HEK293T (cell line): ENCODE results near the gene TNFSF9.

ENCODE experiments used
- CTCF ChIA-PET: fragments of 350-600 bp; formaldehyde crosslinking; extraction: SDS; loops from one replicate; lab custom pipeline; 2021; ENCODE audit warnings: antibody characterized with exemption, inconsistent platforms; lab: Yijun Ruan, JAX
- POLR2A ChIA-PET: fragments of 350-600 bp; formaldehyde crosslinking; extraction: SDS; loops from one replicate; lab custom pipeline; 2020; ENCODE audit warnings: antibody characterized with exemption, inconsistent platforms; lab: Yijun Ruan, JAX
- DNase-seq: peaks from one replicate; pipeline ENCODE4 v3.0.0; 2012; ENCODE audit warnings: mixed read lengths; ENCODE audit errors: extremely low spot score
- ARNT ChIP-seq: fragments of 450-650 bp; IDR thresholded peaks from 2 replicates; pipeline ENCODE4 v1.6.1; 2017; ENCODE audit warnings: mild to moderate bottlenecking
- BHLHE40 ChIP-seq: fragments of 450-650 bp; IDR thresholded peaks from 2 replicates; pipeline ENCODE4 v1.6.1; 2016; ENCODE audit warnings: mild to moderate bottlenecking, moderate library complexity, borderline replicate concordance
- CTBP1 ChIP-seq: fragments of 450-650 bp; IDR thresholded peaks from 2 replicates; pipeline ENCODE4 v1.6.1; 2016; ENCODE audit warnings: borderline replicate concordance
- ELF4 ChIP-seq: fragments of 450-650 bp; IDR thresholded peaks from 2 replicates; pipeline ENCODE4 v1.6.1; 2017; ENCODE audit warnings: antibody characterized with exemption
- FOXA1 ChIP-seq: fragments of 450-650 bp; IDR thresholded peaks from 2 replicates; pipeline ENCODE4 v1.6.1; 2016; ENCODE audit warnings: mild to moderate bottlenecking
- FOXK2 ChIP-seq: fragments of 450-650 bp; IDR thresholded peaks from 2 replicates; pipeline ENCODE4 v1.6.1; 2016; ENCODE audit warnings: mild to moderate bottlenecking
- FOXM1 ChIP-seq: fragments of 450-650 bp; IDR thresholded peaks from 2 replicates; pipeline ENCODE4 v1.6.1; 2017; ENCODE audit warnings: mild to moderate bottlenecking, borderline replicate concordance
- HDGF ChIP-seq: fragments of 450-650 bp; IDR thresholded peaks from 2 replicates; pipeline ENCODE4 v1.6.1; 2017; ENCODE audit warnings: antibody characterized with exemption, borderline replicate concordance
- L3MBTL2 ChIP-seq: fragments of 450-650 bp; conservative IDR thresholded peaks from 2 replicates; pipeline ENCODE4 v1.6.1; 2016; ENCODE audit warnings: mild to moderate bottlenecking
- LEF1 ChIP-seq: fragments of 450-650 bp; IDR thresholded peaks from 2 replicates; pipeline ENCODE4 v1.6.1; 2017; ENCODE audit warnings: mild to moderate bottlenecking, borderline replicate concordance
- NFRKB ChIP-seq: fragments of 450-650 bp; IDR thresholded peaks from 2 replicates; pipeline ENCODE4 v1.6.1; 2016; ENCODE audit warnings: mild to moderate bottlenecking, moderate library complexity
- PKNOX1 ChIP-seq: fragments of 450-650 bp; IDR thresholded peaks from 2 replicates; pipeline ENCODE4 v1.6.1; 2016
- SP1 ChIP-seq: fragments of 450-650 bp; IDR thresholded peaks from 2 replicates; pipeline ENCODE4 v1.6.1; 2017
- SUZ12 ChIP-seq: fragments of 450-650 bp; IDR thresholded peaks from 2 replicates; pipeline ENCODE4 v1.6.1; 2016; ENCODE audit warnings: mild to moderate bottlenecking
- TARDBP ChIP-seq: fragments of 450-650 bp; IDR thresholded peaks from 2 replicates; pipeline ENCODE4 v1.6.1; 2016
- ZNF384 ChIP-seq: fragments of 450-650 bp; IDR thresholded peaks from 2 replicates; pipeline ENCODE4 v1.6.1; 2016

Gene TNFSF9

GRCh38 chr19:6519289-6519688, 11.5 kb upstream of the TNFSF9 start:
- DNase-seq: no peak
- ChIA-PET POLR2A (interaction anchor here (2.9 kb wide), 1 partner anchor 12 kb away, joined by 14 read pairs; the partner anchor contains the start of gene TNFSF9), CTCF (no interaction called here)
- no peak for TF ChIP-seq SUZ12
- TF ChIP-seq FOXK2: no peak
- TF ChIP-seq LEF1: no peak
- no peak for TF ChIP-seq L3MBTL2
- no peak for TF ChIP-seq SP1
- no peak for TF ChIP-seq ELF4
- TF ChIP-seq FOXA1: no peak
- no peak for TF ChIP-seq ZNF384
- no peak for TF ChIP-seq FOXM1
- no peak for TF ChIP-seq CTBP1
- no peak for TF ChIP-seq ARNT
- no peak for TF ChIP-seq TARDBP
- TF ChIP-seq PKNOX1: no peak
- TF ChIP-seq NFRKB: no peak
- no peak for TF ChIP-seq BHLHE40
- no peak for TF ChIP-seq HDGF

- CTCF ChIA-PET: no interaction called here
Observed at GRCh38 chr19:6521718-6522646, 8.8 kb upstream of the TNFSF9 start.

GRCh38 chr19:6522712-6523111, 8.1 kb upstream of the TNFSF9 start:
- no peak for DNase-seq
- ChIA-PET POLR2A (interaction anchor here (1.0 kb wide), 1 partner anchor 8 kb away, joined by 6 read pairs; the partner anchor contains the start of gene TNFSF9), CTCF (no interaction called here)
- no peak for TF ChIP-seq ELF4
- TF ChIP-seq ARNT: no peak
- TF ChIP-seq CTBP1: no peak
- no peak for TF ChIP-seq LEF1
- no peak for TF ChIP-seq BHLHE40
- TF ChIP-seq L3MBTL2: no peak
- TF ChIP-seq HDGF: no peak
- TF ChIP-seq NFRKB: no peak
- no peak for TF ChIP-seq FOXK2
- no peak for TF ChIP-seq SP1
- TF ChIP-seq PKNOX1: no peak
- no peak for TF ChIP-seq FOXM1
- TF ChIP-seq FOXA1: no peak
- TF ChIP-seq TARDBP: no peak
- no peak for TF ChIP-seq SUZ12
- TF ChIP-seq ZNF384: no peak

More at GRCh38 chr19:6521718-6522646, 8.8 kb upstream of the TNFSF9 start:
- TF ChIP-seq LEF1 (no peak), BHLHE40 (no peak), FOXK2 (no peak), TARDBP (no peak), L3MBTL2 (no peak), ZNF384 (no peak), ELF4 (no peak), HDGF (no peak), ARNT (no peak), SUZ12 (no peak), CTBP1 (no peak)
- POLR2A ChIA-PET: interaction anchor here (1.0 to 2.9 kb wide), 2 partner anchors 9 kb away, joined by 6 to 14 read pairs; partner anchors contain the start of gene TNFSF9
- DNase-seq: no peak

- ChIA-PET CTCF (interaction anchor here (0.5 kb wide), 1 partner anchor 342 kb away, joined by 3 read pairs; no protein-coding TSS in a partner anchor), POLR2A (no interaction called here)
- no peak for DNase-seq
- no peak for TF ChIP-seq ELF4
- TF ChIP-seq SP1: no peak
- no peak for TF ChIP-seq L3MBTL2
- no peak for TF ChIP-seq HDGF
- no peak for TF ChIP-seq CTBP1
- TF ChIP-seq ZNF384: no peak
- TF ChIP-seq LEF1: no peak
- TF ChIP-seq TARDBP: no peak
- TF ChIP-seq FOXM1: no peak
- TF ChIP-seq SUZ12: no peak
- no peak for TF ChIP-seq FOXK2
Observed at GRCh38 chr19:6524311-6524710, 6.5 kb upstream of the TNFSF9 start.

GRCh38 chr19:6527893-6528543, 2.8 kb upstream of the TNFSF9 start:
- TF ChIP-seq L3MBTL2: no peak
- no peak for TF ChIP-seq PKNOX1
- TF ChIP-seq SP1: no peak
- TF ChIP-seq FOXA1: no peak
- no peak for TF ChIP-seq HDGF
- TF ChIP-seq ELF4: no peak
- no peak for TF ChIP-seq ZNF384
- TF ChIP-seq CTBP1: no peak
- no peak for TF ChIP-seq BHLHE40
- TF ChIP-seq TARDBP: no peak
- TF ChIP-seq SUZ12: no peak
- TF ChIP-seq FOXM1: no peak
- no peak for TF ChIP-seq FOXK2
- TF ChIP-seq LEF1: no peak
- TF ChIP-seq ARNT: no peak
- no peak for TF ChIP-seq NFRKB
- POLR2A ChIA-PET: interaction anchor here (1.0 kb wide), 1 partner anchor 11 kb away, joined by 3 read pairs; no protein-coding TSS in a partner anchor
- no peak for DNase-seq
- CTCF ChIA-PET: no interaction called here
